RWPE2 (cell line): ENCODE results near the gene ZDHHC20.

Source experiments
- ATAC-seq: fragments of 200-7000 bp; cut with Tn5 transposase; 3 replicates; pipeline ENCODE4 v1.9.1; 2021; ENCODE audit warnings: low read depth
- DNase-seq: peaks from one replicate; pipeline ENCODE4 v3.0.0-alpha.2; 2020; ENCODE audit warnings: low spot score
- H3K27ac ChIP-seq: fragments of 450-650 bp; 2 replicates; pipeline ENCODE4 v1.5.1; 2017; ENCODE audit warnings: mild to moderate bottlenecking; ENCODE audit not compliant: poor library complexity, severe bottlenecking
- H3K27me3 ChIP-seq: fragments of 250-450 bp; sonication (Bioruptor Pico); 2 replicates; pipeline ENCODE4 v1.5.1; 2021; ENCODE audit warnings: mild to moderate bottlenecking, moderate library complexity; ENCODE audit not compliant: insufficient read depth, poor library complexity, severe bottlenecking
- H3K36me3 ChIP-seq: fragments of 250-450 bp; sonication (Bioruptor Pico); 2 replicates; pipeline ENCODE4 v1.5.1; 2020; ENCODE audit warnings: low read depth, mild to moderate bottlenecking, moderate library complexity
- H3K4me1 ChIP-seq: fragments of 250-450 bp; sonication (Bioruptor Pico); 2 replicates; pipeline ENCODE4 v1.5.1; 2021; ENCODE audit warnings: mild to moderate bottlenecking, moderate library complexity; ENCODE audit not compliant: insufficient read depth, poor library complexity, severe bottlenecking
- H3K4me3 ChIP-seq: fragments of 250-450 bp; sonication (Bioruptor Pico); 2 replicates; pipeline ENCODE4 v1.5.1; 2021; ENCODE audit warnings: mild to moderate bottlenecking, moderate library complexity; ENCODE audit not compliant: severe bottlenecking
- H3K9me3 ChIP-seq: fragments of 250-450 bp; sonication (Bioruptor Pico); 2 replicates; pipeline ENCODE4 v1.5.1; 2021; ENCODE audit warnings: mild to moderate bottlenecking, moderate library complexity; ENCODE audit not compliant: severe bottlenecking
- CTCF ChIP-seq: fragments of 450-650 bp; IDR thresholded peaks from one replicate; pipeline ENCODE4 v1.5.1; 2017; ENCODE audit warnings: mild to moderate bottlenecking, moderate library complexity; ENCODE audit not compliant: poor library complexity, severe bottlenecking

The ZDHHC20 gene

GRCh38 chr13:21359855-21360254 is 99.2 kb downstream of the ZDHHC20 start:
- no peaks in the 10 kb centered on the region for H3K4me1 ChIP-seq
- H3K4me3 ChIP-seq = no peak overlapping the region
- no peak overlapping the region for H3K27ac ChIP-seq
- H3K9me3 ChIP-seq = no peaks in the 10 kb centered on the region
- H3K36me3 ChIP-seq = no peaks in the 10 kb centered on the region
- ATAC-seq = no peak
- DNase-seq = no peak
- no peak for TF ChIP-seq CTCF
- no peaks in the 10 kb centered on the region for H3K27me3 ChIP-seq

DNA sequence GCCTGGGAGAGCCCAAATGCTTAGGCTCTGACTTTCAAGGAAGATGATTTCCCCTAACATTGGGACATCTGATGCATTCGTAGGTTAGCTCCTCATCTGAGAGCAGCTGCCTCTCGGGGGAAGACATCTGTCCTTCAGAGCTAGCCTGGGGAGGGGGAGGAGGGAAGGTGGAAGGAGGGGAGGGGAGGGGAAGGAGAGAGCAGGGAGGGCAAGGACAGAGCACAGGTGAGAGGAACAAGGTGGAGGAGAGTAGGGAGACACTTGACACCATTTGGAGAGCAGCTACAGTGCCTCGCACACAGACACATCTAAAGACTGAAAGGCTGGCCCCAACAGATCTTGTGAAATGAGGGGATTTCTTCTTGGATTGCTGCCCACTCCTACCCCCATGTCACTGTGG is 103.8 kb downstream of the ZDHHC20 start:
- no peak overlapping the region for H3K27ac ChIP-seq
- no peaks in the 10 kb centered on the region for H3K9me3 ChIP-seq
- TF ChIP-seq CTCF = no peak
- no peak overlapping the region for H3K4me3 ChIP-seq
- ATAC-seq (no peak), DNase-seq (no peak)
- H3K4me1 ChIP-seq = no peaks in the 10 kb centered on the region
- H3K36me3 ChIP-seq = no peaks in the 10 kb centered on the region
- no peaks in the 10 kb centered on the region for H3K27me3 ChIP-seq

- no peak for TF ChIP-seq CTCF
- no peak for ATAC-seq
- Histone ChIP-seq H3K9me3 (no peaks in the 10 kb centered on the region), H3K36me3 (no peaks in the 10 kb centered on the region), H3K27me3 (no peaks in the 10 kb centered on the region), H3K27ac (no peak overlapping the region), H3K4me1 (no peaks in the 10 kb centered on the region), H3K4me3 (no peak overlapping the region)
- DNase-seq = no peak
Measured at GRCh38 chr13:21354721-21355120, 104.4 kb downstream of the ZDHHC20 start.

- no peak overlapping the region for H3K4me3 ChIP-seq
- ATAC-seq = no peak
- DNase-seq = no peak
- H3K4me1 ChIP-seq = no peaks in the 10 kb centered on the region
- TF ChIP-seq CTCF = no peak
- H3K9me3 ChIP-seq = no peaks in the 10 kb centered on the region
- no peak overlapping the region for H3K27ac ChIP-seq
- no peaks in the 10 kb centered on the region for H3K27me3 ChIP-seq
- H3K36me3 ChIP-seq = no peaks in the 10 kb centered on the region
Measured at GRCh38 chr13:21348488-21349120, 110.5 kb downstream of the ZDHHC20 start.

GRCh38 chr13:21347753-21348318 is 111.3 kb downstream of the ZDHHC20 start:
- DNase-seq = no peak
- H3K27me3 ChIP-seq = no peaks in the 10 kb centered on the region
- no peaks in the 10 kb centered on the region for H3K36me3 ChIP-seq
- ATAC-seq = no peak
- no peak overlapping the region for H3K4me3 ChIP-seq
- TF ChIP-seq CTCF = no peak
- no peaks in the 10 kb centered on the region for H3K4me1 ChIP-seq
- H3K9me3 ChIP-seq = no peaks in the 10 kb centered on the region
- H3K27ac ChIP-seq = no peak overlapping the region
